DOHH2 (cell line): ENCODE data around the gene NLGN3.

Source experiments
- CTCF ChIP-seq: fragments of 200-600 bp; sonication (generic); IDR thresholded peaks from one replicate; pipeline ENCODE4 v1.5.1; 2014; ENCODE audit warnings: antibody characterized with exemption, mild to moderate bottlenecking, low read depth, low read length; ENCODE audit not compliant: poor library complexity, severe bottlenecking
- EZH2phosphoT487 ChIP-seq: fragments of 200-600 bp; sonication (generic); IDR thresholded peaks from 2 replicates; pipeline ENCODE4 v1.6.1; 2017; ENCODE audit warnings: borderline replicate concordance, mild to moderate bottlenecking, antibody characterized with exemption, low read length, moderate library complexity, mixed read lengths

DNA sequence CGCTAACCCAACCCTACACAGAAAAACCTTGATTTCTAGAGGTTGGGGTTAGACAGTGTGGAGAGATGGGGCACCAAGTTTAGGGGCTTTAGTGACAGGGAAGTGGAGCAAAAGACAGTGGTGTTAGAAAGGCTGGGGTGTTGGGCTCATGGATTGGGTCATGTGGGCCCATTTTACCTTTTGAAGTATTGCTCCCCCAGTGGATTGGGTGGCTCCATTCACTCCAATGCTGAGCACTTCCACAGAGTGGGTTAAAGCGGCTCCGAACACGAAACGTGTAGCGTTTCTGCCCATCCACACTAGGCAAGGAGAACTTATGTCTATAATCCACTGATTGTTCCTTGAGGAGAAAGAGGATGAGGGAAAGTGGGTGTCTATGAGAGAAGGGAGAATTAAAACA is 35.6 kb upstream of the NLGN3 start:
- TF ChIP-seq CTCF (no peak), EZH2phosphoT487 (no peak)
